HG03571 (cell line): Measurements from ENCODE around the gene B3GALT6.
"Not testable (repeated sequence)": the region's sequence is repeated elsewhere in the genome, so short reads cannot be mapped to it uniquely, and the experiment has no call there.

Experiments used
- ATAC-seq: cut with Tn5 transposase; IDR thresholded peaks from one replicate; pipeline ENCODE4 v1.9.1; 2021; ENCODE audit not compliant: unreplicated experiment

B3GALT6 gene

DNA sequence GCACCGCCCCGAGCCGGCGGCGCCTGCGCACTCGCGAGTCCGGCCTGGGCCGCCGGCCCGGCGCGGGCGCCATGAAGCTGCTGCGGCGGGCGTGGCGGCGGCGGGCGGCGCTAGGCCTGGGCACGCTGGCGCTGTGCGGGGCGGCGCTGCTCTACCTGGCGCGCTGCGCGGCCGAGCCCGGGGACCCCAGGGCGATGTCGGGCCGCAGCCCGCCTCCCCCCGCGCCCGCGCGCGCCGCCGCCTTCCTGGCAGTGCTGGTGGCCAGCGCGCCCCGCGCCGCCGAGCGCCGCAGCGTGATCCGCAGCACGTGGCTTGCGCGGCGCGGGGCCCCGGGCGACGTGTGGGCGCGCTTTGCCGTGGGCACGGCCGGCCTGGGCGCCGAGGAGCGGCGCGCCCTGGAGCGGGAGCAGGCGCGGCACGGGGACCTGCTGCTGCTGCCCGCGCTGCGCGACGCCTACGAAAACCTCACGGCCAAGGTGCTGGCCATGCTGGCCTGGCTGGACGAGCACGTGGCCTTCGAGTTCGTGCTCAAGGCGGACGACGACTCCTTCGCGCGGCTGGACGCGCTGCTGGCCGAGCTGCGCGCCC, at the start of gene B3GALT6:
Gene B3GALT6, plus strand, starts transcription at position 30 of the 588 bp plus-strand sequence. Its CDS starts 42 bp downstream, at position 72.
- no peak for ATAC-seq

- ATAC-seq, result no peak
These were observed 49.4 kb upstream of the B3GALT6 start for GRCh38 chr1:1182491-1183220.

DNA sequence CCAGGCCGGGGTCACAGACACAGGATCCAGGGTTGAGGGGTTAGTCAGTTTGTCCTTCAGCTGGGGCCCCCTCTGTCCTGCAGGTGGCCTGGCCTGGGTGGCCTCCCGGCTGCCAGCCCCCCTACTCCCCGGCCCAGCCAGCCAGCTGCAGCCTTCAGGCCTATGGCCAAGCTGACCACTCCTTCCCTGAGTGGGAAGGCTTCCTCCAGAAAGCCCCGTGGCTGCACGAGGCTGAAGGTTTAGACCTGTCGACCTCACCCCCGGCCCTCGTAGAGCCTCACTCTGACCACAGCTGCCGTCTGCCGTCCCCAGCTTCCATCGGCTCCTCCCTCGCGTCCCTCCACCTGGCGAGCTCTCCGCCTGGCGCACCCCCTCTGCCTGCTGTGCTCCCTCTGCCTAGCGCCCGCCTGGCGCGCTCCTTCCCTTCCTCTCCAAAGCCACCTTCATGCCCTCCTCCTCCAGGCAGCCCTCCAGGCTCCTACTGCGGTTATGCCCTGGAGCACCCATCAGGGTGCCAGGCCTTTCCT, 48.8 kb upstream of the B3GALT6 start:
- no peak for ATAC-seq

DNA sequence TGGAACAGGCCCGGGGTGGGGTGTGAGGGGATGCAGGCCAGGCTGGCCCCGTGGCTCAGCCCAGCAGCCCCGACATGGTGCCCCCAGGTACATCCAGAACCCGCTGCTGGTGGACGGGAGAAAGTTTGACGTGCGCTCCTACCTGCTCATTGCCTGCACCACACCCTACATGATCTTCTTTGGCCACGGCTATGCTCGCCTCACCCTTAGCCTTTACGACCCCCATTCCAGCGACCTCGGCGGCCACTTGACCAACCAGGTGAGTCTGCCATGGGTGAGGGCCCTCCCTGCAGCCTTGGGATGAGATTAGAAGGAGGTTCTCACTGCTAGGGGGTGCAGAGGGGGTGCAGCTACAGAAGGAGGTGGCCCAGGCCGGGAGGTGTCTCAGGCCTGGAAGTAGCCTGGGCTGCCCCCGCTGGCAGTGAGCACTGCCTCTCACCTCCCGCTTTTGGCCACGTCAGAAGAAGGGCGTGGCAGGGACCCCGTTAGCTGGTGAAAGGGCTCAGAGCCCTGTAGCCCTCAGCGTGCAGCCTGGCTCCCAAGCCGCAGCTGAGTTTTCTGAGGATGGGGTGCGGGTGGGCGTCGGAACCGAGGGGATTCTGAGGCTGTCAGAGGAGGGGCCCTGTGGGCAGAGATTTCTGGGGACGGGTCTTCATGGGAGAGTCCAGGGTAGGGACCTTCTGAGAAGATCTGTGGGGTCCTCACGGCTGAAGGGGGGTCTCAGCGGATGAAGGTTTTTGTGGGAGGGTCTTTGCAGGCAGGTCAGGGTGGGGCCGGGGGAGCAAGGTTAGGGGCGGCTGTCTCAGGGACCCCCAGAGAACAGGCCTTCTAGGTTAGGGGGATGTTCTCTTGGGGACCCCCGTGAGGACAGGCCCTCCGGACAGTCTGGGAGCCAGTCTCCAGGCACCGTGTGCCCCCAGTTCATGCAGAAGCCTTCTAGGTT, 47.9 kb upstream of the B3GALT6 start:
- no peak for ATAC-seq

DNA sequence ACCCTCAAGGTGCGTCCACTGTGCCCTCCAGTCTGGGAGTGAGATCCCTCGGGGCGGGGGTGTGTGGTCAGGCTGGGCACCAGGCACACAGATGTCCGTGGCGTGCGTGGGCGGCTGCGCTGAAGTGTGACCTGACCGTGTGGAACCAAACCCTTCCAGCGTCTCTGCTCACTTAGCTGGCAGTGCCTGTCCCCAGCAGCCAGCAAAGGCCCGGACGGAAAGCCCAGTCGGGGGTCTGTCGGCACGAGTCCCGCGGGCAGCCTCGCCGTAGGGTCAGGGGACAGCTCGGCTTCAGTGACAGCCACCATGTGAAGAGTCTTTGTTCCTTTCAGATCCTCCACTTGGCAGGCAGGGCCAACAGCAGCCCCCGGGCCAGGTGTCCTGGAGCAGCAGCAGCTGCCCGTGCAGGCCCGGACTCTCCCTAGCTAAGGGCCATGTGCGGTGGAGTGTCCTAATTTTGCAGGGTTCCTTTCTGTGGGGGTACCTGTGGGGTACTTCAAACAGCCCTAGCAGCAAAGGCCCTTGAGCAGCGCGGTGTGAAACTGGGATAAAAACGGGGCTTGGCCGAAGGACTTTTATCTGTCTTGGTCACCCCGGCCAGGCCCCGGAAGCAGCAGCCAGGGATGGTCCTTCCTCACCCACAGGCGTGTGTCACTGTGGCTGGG, 46.8 kb upstream of the B3GALT6 start:
- no peak for ATAC-seq

DNA sequence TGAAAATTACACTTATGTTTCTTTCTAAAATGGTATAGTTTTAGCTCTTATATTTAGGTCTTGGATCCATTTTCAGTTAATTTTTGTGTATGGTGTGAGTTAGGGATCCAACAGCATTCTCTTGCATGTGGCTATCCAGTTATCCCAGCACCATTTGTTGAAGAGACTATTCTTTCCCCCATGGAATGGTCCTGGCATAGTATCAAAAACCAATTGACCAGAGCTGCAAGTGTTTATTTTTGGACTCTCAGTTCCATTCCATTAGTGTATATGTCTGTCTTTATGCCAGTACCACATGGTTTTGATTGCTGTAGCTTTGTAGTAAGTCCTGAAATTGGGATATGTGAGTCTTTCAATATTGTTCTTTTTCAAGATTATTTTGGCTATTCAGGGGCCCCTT, 44.1 kb upstream of the B3GALT6 start:
- ATAC-seq, result no peak

GRCh38 chr1:1189111-1189510, 42.9 kb upstream of the B3GALT6 start:
- ATAC-seq, result no peak

GRCh38 chr1:1191734-1192133, 40.3 kb upstream of the B3GALT6 start:
- no peak for ATAC-seq

- ATAC-seq, result no peak
These were observed 37.3 kb upstream of the B3GALT6 start for GRCh38 chr1:1194723-1195122.

DNA sequence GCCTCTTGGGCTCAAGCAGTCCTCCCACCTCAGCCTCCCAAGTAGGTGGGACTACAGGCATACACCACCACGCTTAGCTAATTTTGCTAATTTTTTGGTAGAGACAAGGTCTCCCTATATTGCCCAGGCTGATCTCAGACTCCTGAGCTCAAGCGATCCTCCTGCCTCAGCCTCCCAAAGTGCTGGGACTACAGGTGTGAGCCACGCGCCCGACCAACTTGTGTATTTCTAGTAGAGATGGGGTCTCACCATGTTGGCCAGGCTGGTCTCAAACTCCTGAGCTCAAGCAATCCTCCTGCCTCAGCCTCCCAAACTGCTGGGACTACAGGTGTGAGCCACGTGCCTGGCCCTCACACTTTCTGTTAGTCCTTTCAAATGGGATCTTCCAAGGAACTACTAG, 36.3 kb upstream of the B3GALT6 start:
- ATAC-seq, result not testable (repeated sequence)

DNA sequence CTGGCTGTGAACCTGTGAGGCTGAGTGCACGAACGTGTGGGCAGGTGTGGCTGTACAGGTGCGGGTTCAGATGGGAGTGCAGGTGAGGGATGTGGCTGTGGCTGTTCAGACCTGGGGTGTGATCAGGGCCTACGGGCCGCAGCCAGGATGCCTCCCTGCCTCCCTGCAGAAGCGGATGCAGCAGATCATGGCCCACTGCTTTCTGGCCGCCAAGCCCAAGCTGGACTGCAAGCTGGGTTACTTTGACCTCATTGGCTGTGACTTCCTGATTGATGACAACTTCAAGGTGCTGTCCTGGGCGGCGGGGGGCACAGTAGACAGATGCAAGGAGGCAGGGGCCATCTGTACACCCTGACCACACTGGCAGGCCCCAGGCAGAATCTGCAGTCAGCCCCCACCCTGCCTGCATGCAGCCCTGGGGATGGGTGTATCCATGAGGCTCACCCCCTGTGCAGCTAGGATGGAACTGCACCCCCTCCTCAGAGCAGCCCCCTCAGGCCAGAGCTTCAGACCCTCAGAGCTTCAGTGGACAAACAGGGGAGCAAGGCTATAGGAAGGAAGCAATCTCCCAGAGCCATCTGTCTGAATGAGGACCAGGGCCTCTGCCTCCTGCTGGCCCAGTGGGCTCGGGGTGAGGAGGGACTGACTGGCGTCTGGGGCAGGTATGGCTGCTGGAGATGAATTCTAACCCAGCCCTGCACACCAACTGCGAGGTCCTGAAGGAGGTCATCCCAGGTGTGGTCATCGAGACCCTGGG, 35.4 kb upstream of the B3GALT6 start:
- no peak for ATAC-seq

GRCh38 chr1:1197188-1197500, 34.9 kb upstream of the B3GALT6 start:
- no peak for ATAC-seq

GRCh38 chr1:1197551-1198422, 34.2 kb upstream of the B3GALT6 start:
- ATAC-seq, result no peak

GRCh38 chr1:1198423-1199140, 33.5 kb upstream of the B3GALT6 start:
- no peak for ATAC-seq

DNA sequence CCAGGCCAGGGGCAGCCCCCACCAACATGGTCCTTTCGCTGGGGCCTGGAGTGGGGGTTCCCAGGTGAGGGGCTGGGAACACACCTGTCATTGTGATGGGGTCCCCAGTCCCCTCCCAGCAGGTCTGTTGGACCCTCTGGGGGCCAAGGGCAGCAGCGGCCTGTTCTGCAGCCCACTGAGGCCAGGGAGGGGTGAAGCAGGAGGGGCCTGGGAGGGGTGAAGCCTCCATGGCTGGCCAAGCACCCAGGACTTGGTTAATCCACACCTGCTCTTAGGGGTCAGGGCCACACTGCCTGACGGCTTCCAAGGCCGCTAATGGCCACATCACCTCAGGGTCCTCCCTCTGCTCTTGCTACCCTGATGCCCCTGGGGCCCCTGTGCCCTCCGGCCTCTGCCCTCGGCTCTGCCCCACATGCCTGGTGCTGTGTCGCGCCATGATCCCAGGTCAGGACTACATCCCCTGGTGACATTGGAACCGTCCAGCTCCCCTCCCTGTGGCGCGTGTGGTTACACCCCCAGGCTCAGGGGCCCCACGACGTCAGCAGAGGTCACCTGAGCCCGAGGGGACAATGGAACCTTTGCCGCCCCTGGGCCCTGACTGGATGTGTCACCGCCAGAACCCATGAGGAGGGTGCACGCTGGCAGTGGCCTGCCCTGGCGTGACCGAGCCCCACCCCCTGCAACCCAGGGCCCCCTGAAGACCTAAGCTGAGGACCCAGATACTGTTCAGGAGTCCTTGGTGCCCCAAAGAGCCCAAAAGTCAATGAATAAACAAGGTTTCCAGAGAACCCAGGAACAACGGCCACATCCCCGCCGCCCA, 32.7 kb upstream of the B3GALT6 start:
- ATAC-seq, result no peak

DNA sequence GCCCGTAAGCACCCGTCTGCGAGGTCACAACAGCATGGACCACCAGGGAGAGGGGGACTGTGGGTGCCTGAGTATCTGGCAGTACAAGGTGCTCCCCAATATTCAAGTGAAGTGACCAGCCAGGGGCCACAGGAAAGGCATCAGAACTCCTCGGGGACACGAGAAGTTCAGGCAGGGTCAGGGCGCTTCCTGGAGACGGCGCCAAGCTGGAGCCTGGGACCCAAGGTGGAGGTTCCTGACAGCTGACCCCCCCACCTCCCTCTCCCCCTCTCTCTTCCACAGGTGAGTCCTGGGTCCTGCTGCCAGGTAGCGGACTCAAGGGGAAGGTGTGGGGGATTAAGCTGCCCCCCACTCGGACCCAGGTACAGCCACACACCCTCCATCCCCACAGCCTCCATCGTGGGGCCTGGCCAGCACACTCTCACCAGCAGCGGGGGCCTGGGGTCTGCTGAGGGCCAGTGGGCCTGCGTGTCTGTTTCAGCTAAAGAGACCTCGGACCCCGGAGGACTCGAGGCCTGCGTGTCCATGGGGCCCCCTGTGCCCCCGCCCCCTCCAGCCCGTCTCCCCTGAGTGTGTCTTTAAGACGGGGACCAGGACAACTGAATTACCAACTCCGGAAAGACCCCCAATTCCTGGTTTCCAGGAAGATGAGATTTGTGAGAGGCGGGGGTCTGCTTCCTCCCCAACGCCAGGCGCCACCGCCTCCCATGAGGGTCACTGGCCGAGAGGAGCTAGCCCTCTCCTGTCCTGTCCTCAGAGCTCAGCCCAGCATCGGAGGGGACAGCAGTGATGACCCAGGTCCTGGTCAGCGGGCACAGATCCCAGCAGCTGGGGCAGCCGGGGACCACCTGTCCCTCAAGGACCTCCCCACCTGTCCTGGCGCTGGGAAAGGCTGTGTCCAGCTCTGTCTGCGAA, 31.8 kb upstream of the B3GALT6 start:
- no peak for ATAC-seq
